Measurements from ENCODE around the gene PRRC1.

GRCh38 chr5:127582773-127583370, 65.4 kb downstream of the PRRC1 start:
- TF ChIP-seq CTCF (IDR thresholded peaks at IDR 0.05), result no peak
- no peak for TF ChIP-seq POLR2A (IDR thresholded peaks at IDR 0.05)
